ENCODE measurements around the gene MICALL2.

MICALL2 gene

DNA sequence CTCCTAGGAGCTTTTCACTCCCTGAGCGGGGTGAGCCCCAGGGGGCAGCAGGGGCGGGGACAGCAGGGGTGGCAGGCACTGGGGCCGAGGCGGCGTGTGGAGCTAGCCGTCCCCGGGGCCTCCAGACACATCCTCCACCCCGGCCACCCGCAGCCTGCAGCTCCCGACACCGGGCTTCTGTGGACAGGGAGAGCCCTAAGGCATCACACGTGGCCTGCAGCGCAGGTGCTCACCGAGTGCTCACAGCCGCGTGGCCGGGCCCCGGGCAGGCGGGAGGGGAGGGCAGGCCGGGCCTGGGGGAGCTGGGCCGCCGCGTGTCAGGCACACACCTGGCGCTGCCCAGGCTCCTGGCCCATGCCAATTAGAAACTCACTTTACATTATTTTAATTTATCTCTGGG lies 51.4 kb downstream of the MICALL2 start:
- TF ChIP-seq, protein P1, sequence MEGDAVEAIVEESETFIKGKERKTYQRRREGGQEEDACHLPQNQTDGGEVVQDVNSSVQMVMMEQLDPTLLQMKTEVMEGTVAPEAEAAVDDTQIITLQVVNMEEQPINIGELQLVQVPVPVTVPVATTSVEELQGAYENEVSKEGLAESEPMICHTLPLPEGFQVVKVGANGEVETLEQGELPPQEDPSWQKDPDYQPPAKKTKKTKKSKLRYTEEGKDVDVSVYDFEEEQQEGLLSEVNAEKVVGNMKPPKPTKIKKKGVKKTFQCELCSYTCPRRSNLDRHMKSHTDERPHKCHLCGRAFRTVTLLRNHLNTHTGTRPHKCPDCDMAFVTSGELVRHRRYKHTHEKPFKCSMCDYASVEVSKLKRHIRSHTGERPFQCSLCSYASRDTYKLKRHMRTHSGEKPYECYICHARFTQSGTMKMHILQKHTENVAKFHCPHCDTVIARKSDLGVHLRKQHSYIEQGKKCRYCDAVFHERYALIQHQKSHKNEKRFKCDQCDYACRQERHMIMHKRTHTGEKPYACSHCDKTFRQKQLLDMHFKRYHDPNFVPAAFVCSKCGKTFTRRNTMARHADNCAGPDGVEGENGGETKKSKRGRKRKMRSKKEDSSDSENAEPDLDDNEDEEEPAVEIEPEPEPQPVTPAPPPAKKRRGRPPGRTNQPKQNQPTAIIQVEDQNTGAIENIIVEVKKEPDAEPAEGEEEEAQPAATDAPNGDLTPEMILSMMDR (IDR thresholded peaks at IDR 0.05; ENCODE audit: low read depth, low read length, missing control alignments), result no peak
- DNase-seq (ENCODE audit: low read depth), result no peak

DNA sequence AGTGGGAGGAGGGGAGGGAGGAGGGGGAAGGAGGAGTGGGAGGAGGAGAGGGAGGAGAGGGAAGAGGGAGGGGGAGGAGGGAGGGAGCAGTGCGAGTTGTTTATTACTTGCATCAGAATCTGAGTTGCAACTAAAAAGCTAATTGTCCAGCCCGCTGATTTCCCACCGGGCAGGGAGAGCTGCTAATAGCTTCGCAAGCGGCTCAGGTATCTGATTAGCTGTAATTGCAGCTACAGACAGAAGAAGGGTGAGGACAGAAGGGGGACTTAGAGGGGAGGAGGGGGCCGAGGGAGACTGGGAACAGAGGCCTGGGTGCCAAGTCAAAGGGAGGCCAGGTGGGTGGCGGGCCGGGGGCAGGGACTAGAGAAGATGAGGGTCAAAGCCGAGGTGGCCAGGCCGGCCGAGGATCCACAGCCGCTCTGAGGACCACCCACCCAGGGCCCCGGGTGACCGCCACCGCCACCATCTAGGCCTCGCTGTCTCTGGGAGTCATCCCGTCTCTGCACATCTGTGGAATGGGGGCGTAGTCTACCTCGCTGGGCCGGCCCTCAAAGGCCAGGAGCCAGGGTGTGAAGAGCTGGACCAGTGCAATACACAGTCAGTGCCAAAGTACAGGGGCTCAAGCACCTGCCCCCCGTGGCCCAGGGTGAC lies 54.2 kb downstream of the MICALL2 start:
- no peak for DNase-seq (ENCODE audit: low read depth)
- H3K4me3 ChIP-seq (ENCODE audit: low read depth, low read length), result no peak overlapping the region
- TF ChIP-seq, protein P1 (IDR thresholded peaks at IDR 0.05; ENCODE audit: low read depth, low read length, missing control alignments), result no peak

More for the DNA sequence above, 51.4 kb downstream of the MICALL2 start:
- no peak overlapping the region for H3K4me3 ChIP-seq (ENCODE audit: low read depth, low read length)

DNA sequence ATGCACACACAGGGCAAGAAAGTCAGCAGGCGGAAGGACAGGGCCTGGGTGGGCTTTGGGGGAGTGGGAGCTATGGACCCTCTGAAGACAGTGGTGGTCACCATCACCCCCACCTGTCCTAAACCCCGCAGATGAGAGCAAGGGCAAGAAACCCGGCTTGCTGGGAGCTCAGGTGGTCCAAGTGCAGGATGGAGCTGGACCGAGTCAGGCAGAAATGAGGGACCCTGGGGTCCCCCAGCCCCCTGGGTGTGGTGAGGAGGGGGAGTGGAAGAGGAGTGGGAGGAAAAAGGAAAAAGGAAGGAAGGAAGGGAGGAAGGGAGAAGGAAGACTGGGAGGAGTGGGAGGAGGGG lies 54.8 kb downstream of the MICALL2 start:
- TF ChIP-seq, protein P1 (IDR thresholded peaks at IDR 0.05; ENCODE audit: low read depth, low read length, missing control alignments), result no peak
- DNase-seq (ENCODE audit: low read depth), result no peak
- H3K4me3 ChIP-seq (ENCODE audit: low read depth, low read length), result no peak overlapping the region

- H3K4me3 ChIP-seq (ENCODE audit: low read depth, low read length), result no peak overlapping the region
- TF ChIP-seq, protein P1 (IDR thresholded peaks at IDR 0.05; ENCODE audit: low read depth, low read length, missing control alignments), result no peak
- no peak for DNase-seq (ENCODE audit: low read depth)
Observed at GRCh38 chr7:1403638-1404459, 55.4 kb downstream of the MICALL2 start.

- TF ChIP-seq, protein P1 (IDR thresholded peaks at IDR 0.05; ENCODE audit: low read depth, low read length, missing control alignments), result no peak
- no peak for DNase-seq (ENCODE audit: low read depth)
- H3K4me3 ChIP-seq (ENCODE audit: low read depth, low read length), result no peak overlapping the region
Observed at GRCh38 chr7:1402791-1403637, 56.3 kb downstream of the MICALL2 start.

DNA sequence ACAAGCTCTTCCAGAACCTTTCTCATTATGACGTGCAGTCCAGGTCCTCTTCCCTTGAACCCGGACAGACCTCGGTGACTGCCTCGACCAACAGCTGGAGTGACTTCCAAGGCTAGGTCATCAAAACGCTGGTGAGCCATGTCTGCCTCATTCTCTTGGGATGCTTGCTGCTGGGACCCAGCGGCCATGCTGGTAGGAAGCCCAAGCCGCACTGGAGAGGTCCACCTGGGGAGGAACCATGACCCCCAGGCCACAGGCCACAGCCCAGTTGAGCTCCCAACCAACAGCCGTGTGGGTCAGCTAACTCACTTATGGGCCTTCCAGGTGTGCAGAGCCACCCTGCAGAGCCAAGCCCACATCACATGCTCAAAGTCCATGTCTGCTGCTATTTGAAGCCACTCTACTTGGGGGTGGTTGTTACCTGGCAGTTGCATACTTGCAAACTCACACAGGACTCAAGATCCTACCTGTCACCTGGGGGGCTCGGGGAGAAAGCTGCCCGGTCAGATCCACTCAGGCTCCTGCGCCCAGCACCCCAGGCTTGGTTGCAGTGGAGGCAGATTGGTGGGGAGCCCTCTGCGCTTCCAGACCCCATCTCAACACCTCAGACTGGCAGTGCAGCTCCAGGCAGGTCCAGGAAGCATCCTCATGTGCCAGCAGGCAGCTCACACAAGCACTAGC lies 57.0 kb downstream of the MICALL2 start:
- H3K4me3 ChIP-seq (ENCODE audit: low read depth, low read length), result no peak overlapping the region
- TF ChIP-seq, protein P1 (IDR thresholded peaks at IDR 0.05; ENCODE audit: low read depth, low read length, missing control alignments), result no peak
- DNase-seq (ENCODE audit: low read depth), result no peak
